Osteoblast (primary cell): ENCODE data around the gene TNP1. TPM values are rescaled to one million over a fixed set of nuclear protein-coding genes. Genes with fewer than 3 reads are reported as not detected.

Source experiments
- DNase-seq: peaks from one replicate; pipeline ENCODE4 v3.0.0; 2011; ENCODE audit warnings: low spot score, mixed read lengths; ENCODE audit not compliant: insufficient read length; ENCODE audit errors: missing footprints
- H2AFZ ChIP-seq: 2 replicates; pipeline ENCODE4 v1.6.0; 2011; ENCODE audit warnings: mild to moderate bottlenecking, low read length
- H3K27ac ChIP-seq: 2 replicates; pipeline ENCODE4 v1.5.1; 2011; ENCODE audit warnings: mild to moderate bottlenecking, low read depth, low read length, moderate library complexity
- H3K27me3 ChIP-seq: 2 replicates; pipeline ENCODE4 v1.6.0; 2012; ENCODE audit warnings: mild to moderate bottlenecking, control low read depth, inconsistent platforms, low read length, moderate library complexity; ENCODE audit not compliant: insufficient read depth
- H3K36me3 ChIP-seq: 2 replicates; pipeline ENCODE4 v1.5.1; 2011; ENCODE audit warnings: mild to moderate bottlenecking, low read length, control low read depth, moderate library complexity; ENCODE audit not compliant: insufficient read depth
- H3K4me1 ChIP-seq: 2 replicates; pipeline ENCODE4 v1.5.1; 2011; ENCODE audit warnings: mild to moderate bottlenecking, low read length, control low read depth, moderate library complexity; ENCODE audit not compliant: insufficient read depth
- H3K4me2 ChIP-seq: 2 replicates; pipeline ENCODE4 v1.6.0; 2011; ENCODE audit warnings: mild to moderate bottlenecking, low read length; ENCODE audit not compliant: insufficient read depth
- H3K4me3 ChIP-seq: fragments of 200-600 bp; sonication (generic); 3 replicates; pipeline ENCODE4 v1.5.1; 2012; ENCODE audit warnings: mild to moderate bottlenecking, low read length, inconsistent platforms; ENCODE audit not compliant: insufficient read depth
- H3K79me2 ChIP-seq: 2 replicates; pipeline ENCODE4 v1.6.0; 2012; ENCODE audit warnings: mild to moderate bottlenecking, low read length, control low read depth, inconsistent platforms; ENCODE audit not compliant: insufficient read depth
- H3K9me3 ChIP-seq: 2 replicates; pipeline ENCODE4 v1.5.1; 2011; ENCODE audit warnings: low read depth, low read length, control low read depth
- H4K20me1 ChIP-seq: 2 replicates; pipeline ENCODE4 v1.6.0; 2012; ENCODE audit warnings: mild to moderate bottlenecking, low read length, control low read depth; ENCODE audit not compliant: insufficient read depth
- CTCF ChIP-seq: IDR thresholded peaks from 2 replicates; pipeline ENCODE4 v1.5.1; 2011; ENCODE audit warnings: mild to moderate bottlenecking, low read depth, low read length, moderate library complexity; ENCODE audit errors: extremely low read depth
- total RNA-seq: library from RNA; depleted of rRNA; stranded (reverse); fragments of >200 nt; gene quantifications from 2 replicates; pipeline ENCODE4 v1.2.3, GENCODE V29; 2012

Gene TNP1
- total RNA-seq, 1 donor = not detected

- Histone ChIP-seq H3K4me3 (no peak overlapping the region), H3K4me2 (no peak overlapping the region), H3K9me3 (no peaks in the 10 kb centered on the region), H2AFZ (no peak overlapping the region), H4K20me1 (no peaks in the 10 kb centered on the region), H3K79me2 (no peaks in the 10 kb centered on the region), H3K27me3 (peaks cover 6% of the 10 kb centered on the region), H3K27ac (no peak overlapping the region), H3K4me1 (no peaks in the 10 kb centered on the region), H3K36me3 (no peaks in the 10 kb centered on the region)
- peak; percentile 68 for DNase-seq
- TF ChIP-seq CTCF = peak; percentile 29
Observed at GRCh38 chr2:216877085-216877484, 17.2 kb upstream of the TNP1 start.

GRCh38 chr2:216875862-216876261 lies 16.0 kb upstream of the TNP1 start:
- no peaks in the 10 kb centered on the region for H3K36me3 ChIP-seq
- no peak for DNase-seq
- TF ChIP-seq CTCF = no peak
- no peaks in the 10 kb centered on the region for H3K9me3 ChIP-seq
- H3K4me3 ChIP-seq = no peak overlapping the region
- H3K79me2 ChIP-seq = no peaks in the 10 kb centered on the region
- no peak overlapping the region for H3K4me2 ChIP-seq
- H3K27ac ChIP-seq = no peak overlapping the region
- peaks cover 6% of the 10 kb centered on the region for H3K27me3 ChIP-seq
- no peaks in the 10 kb centered on the region for H4K20me1 ChIP-seq
- H2AFZ ChIP-seq = no peak overlapping the region
- H3K4me1 ChIP-seq = no peaks in the 10 kb centered on the region

GRCh38 chr2:216873573-216873972 lies 13.7 kb upstream of the TNP1 start:
- no peaks in the 10 kb centered on the region for H3K9me3 ChIP-seq
- H4K20me1 ChIP-seq = no peaks in the 10 kb centered on the region
- H3K4me2 ChIP-seq = no peak overlapping the region
- no peak overlapping the region for H2AFZ ChIP-seq
- no peaks in the 10 kb centered on the region for H3K79me2 ChIP-seq
- H3K36me3 ChIP-seq = no peaks in the 10 kb centered on the region
- H3K4me3 ChIP-seq = no peak overlapping the region
- no peak overlapping the region for H3K27ac ChIP-seq
- H3K4me1 ChIP-seq = no peaks in the 10 kb centered on the region
- peaks cover 9% of the 10 kb centered on the region for H3K27me3 ChIP-seq
- no peak for TF ChIP-seq CTCF
- DNase-seq = no peak

GRCh38 chr2:216872624-216873023 lies 12.8 kb upstream of the TNP1 start:
- Histone ChIP-seq H3K4me1 (no peaks in the 10 kb centered on the region), H3K79me2 (no peaks in the 10 kb centered on the region), H3K27ac (no peak overlapping the region), H3K36me3 (no peaks in the 10 kb centered on the region), H3K9me3 (no peaks in the 10 kb centered on the region), H2AFZ (no peak overlapping the region), H4K20me1 (no peaks in the 10 kb centered on the region), H3K4me2 (no peak overlapping the region), H3K4me3 (no peak overlapping the region), H3K27me3 (peaks cover 9% of the 10 kb centered on the region)
- TF ChIP-seq CTCF = no peak
- no peak for DNase-seq
